HepG2 (cell line): ENCODE results near the gene FGF1. TPM values are rescaled to one million over a fixed set of nuclear protein-coding genes. Genes with fewer than 3 reads are reported as not detected.

Source experiments
- ATAC-seq: fragments of 200-7000 bp; cut with Tn5 transposase; 3 replicates; pipeline ENCODE4 v1.9.1; 2020; ENCODE audit warnings: mild to moderate bottlenecking, moderate library complexity
- BruUV-seq: library from RNA; stranded (reverse); fragments of 400-500 nt; replicated peaks from 2 replicates; lab custom pipeline; 2021; lab: Mats Ljungman, UMichigan
- CTCF ChIA-PET: fragments of 300-600 bp; formaldehyde crosslinking; extraction: SDS; loops from one replicate; lab custom pipeline; 2021; ENCODE audit warnings: low total read pairs, inconsistent platforms, low intra/inter-chr PET ratio; lab: Yijun Ruan, JAX
- POLR2A ChIA-PET: fragments of 350-600 bp; sonication (Branson Sonifier 250); formaldehyde crosslinking; loops from one replicate; lab custom pipeline; 2020; ENCODE audit warnings: antibody characterized with exemption, inconsistent platforms; lab: Yijun Ruan, JAX
- DNase-seq: peaks from one replicate; pipeline ENCODE4 v3.0.0-alpha.2; 2015; ENCODE audit warnings: low spot score
- FAIRE-seq: peaks from 3 replicates; lab custom pipeline; 2011; peaks lifted over from hg19 to GRCh38; lab: Jason Lieb, UNC
- H2AFZ ChIP-seq: one replicate; pipeline ENCODE4 v1.6.1; 2011; ENCODE audit warnings: low read length, inconsistent platforms
- H3K27ac ChIP-seq: fragments of 300-600 bp; 3 replicates; pipeline ENCODE4 v1.8.0; 2011; ENCODE audit warnings: mixed run types, mild to moderate bottlenecking, mixed read lengths, low read length, inconsistent platforms; ENCODE audit not compliant: insufficient read depth; ENCODE audit errors: extremely low read length
- H3K27me3 ChIP-seq, 2 experiments: fragments of 200-600 bp in 1 of 2; 2 replicates in 1 of 2; 3 replicates in 1 of 2; pipeline versions ENCODE4 v1.6.0 to v1.8.0; 2011; ENCODE audit warnings: low read length in 2 of 2, mild to moderate bottlenecking in 2 of 2, moderate library complexity in 2 of 2, inconsistent platforms in 1 of 2; ENCODE audit not compliant: insufficient read depth in 2 of 2, control insufficient read depth in 1 of 2
- H3K36me3 ChIP-seq, 2 experiments: fragments of 200-600 bp in 1 of 2; replicated peaks in 1 of 2; 2 replicates in 1 of 2; 3 replicates in 1 of 2; pipeline versions ENCODE4 v1.5.1 to v1.8.0; 2011; ENCODE audit warnings: low read length in 2 of 2, inconsistent platforms in 1 of 2; ENCODE audit not compliant: insufficient read depth in 2 of 2, control insufficient read depth in 1 of 2
- H3K4me1 ChIP-seq: 2 replicates; pipeline ENCODE4 v1.5.1; 2012; ENCODE audit warnings: low read length, inconsistent platforms; ENCODE audit not compliant: insufficient read depth
- H3K4me2 ChIP-seq: 2 replicates; pipeline ENCODE4 v1.6.0; 2011; ENCODE audit warnings: low read depth, low read length, inconsistent platforms
- H3K4me3 ChIP-seq, 3 experiments: fragments of 200-600 bp in 1 of 3; sonication (generic), shearing (Covaris generic) in 1 of 3; replicated peaks in 1 of 3; 2 replicates each; pipeline ENCODE4 v1.5.1; 2011 to 2016; ENCODE audit warnings: low read length in 3 of 3, inconsistent platforms in 2 of 3, low read depth in 2 of 3, mild to moderate bottlenecking in 2 of 3, control low read depth in 1 of 3, mixed read lengths in 1 of 3; ENCODE audit not compliant: insufficient read depth in 1 of 3
- H3K79me2 ChIP-seq: one replicate; pipeline ENCODE4 v1.6.1; 2011; ENCODE audit warnings: low read length, inconsistent platforms; ENCODE audit not compliant: insufficient read depth
- H3K9ac ChIP-seq: 2 replicates; pipeline ENCODE4 v1.6.0; 2011; ENCODE audit warnings: mild to moderate bottlenecking, low read depth, low read length, inconsistent platforms; ENCODE audit not compliant: insufficient read depth
- H3K9me3 ChIP-seq: 2 replicates; pipeline ENCODE4 v1.5.1; 2012; ENCODE audit warnings: mild to moderate bottlenecking, low read length
- H4K20me1 ChIP-seq: 2 replicates; pipeline ENCODE4 v1.6.0; 2011; ENCODE audit warnings: inconsistent platforms, mild to moderate bottlenecking, low read length, moderate library complexity; ENCODE audit not compliant: insufficient read depth
- ATF7 ChIP-seq, 2 experiments: fragments of 450-650 bp in 1 of 2; sonication (generic) in 1 of 2; formaldehyde crosslinking in 1 of 2; IDR thresholded peaks; 2 replicates each; pipeline versions ENCODE4 v1.4.0 to v1.6.1; 2016 to 2020; ENCODE audit warnings: antibody characterized with exemption in 1 of 2, mild to moderate bottlenecking in 1 of 2, missing genetic modification reagents in 1 of 2
- CCAR2 ChIP-seq: fragments of 200-400 bp; formaldehyde crosslinking; optimal IDR thresholded peaks from 2 replicates; pipeline ENCODE3; 2018; ENCODE audit warnings: low read depth, mild to moderate bottlenecking, low read length, moderate library complexity
- CEBPB ChIP-seq: IDR thresholded peaks from 2 replicates; pipeline ENCODE4 v1.6.1; 2011; ENCODE audit warnings: low read depth, low read length, improper control_type of control experiment, borderline replicate concordance
- CREB1 ChIP-seq, 2 experiments: fragments of 450-650 bp in 1 of 2; IDR thresholded peaks; 2 replicates each; pipeline ENCODE4 v1.6.1; 2016 to 2017; ENCODE audit warnings: control low read depth in 1 of 2, mild to moderate bottlenecking in 1 of 2, missing compliant biosample characterization in 1 of 2, missing genetic modification characterization in 1 of 2
- CREM ChIP-seq, 2 experiments: sonication (generic) in 1 of 2; formaldehyde crosslinking in 1 of 2; IDR thresholded peaks; 2 replicates each; pipeline versions ENCODE4 v1.4.0 to v1.6.1; 2016 to 2020; ENCODE audit warnings: antibody characterized with exemption in 1 of 2, mild to moderate bottlenecking in 1 of 2, missing genetic modification reagents in 1 of 2
- MIER2 ChIP-seq: IDR thresholded peaks from 2 replicates; pipeline ENCODE4 v1.6.1; 2016; ENCODE audit warnings: missing biosample characterization, missing genetic modification reagents
- MXD4 ChIP-seq: IDR thresholded peaks from 2 replicates; pipeline ENCODE4 v1.6.1; 2016; ENCODE audit warnings: mild to moderate bottlenecking, missing biosample characterization, missing genetic modification reagents
- NFE2L1 ChIP-seq: sonication (generic); formaldehyde crosslinking; IDR thresholded peaks from 2 replicates; pipeline ENCODE4 v1.4.0; 2020; ENCODE audit warnings: missing genetic modification reagents, mild to moderate bottlenecking, borderline replicate concordance
- NFYB ChIP-seq: sonication (generic); formaldehyde crosslinking; IDR thresholded peaks from 2 replicates; pipeline ENCODE4 v1.4.0; 2020; ENCODE audit warnings: missing genetic modification reagents
- PHF5A ChIP-seq: IDR thresholded peaks from one replicate; pipeline ENCODE4 v1.6.1; 2018; ENCODE audit warnings: low read depth, missing genetic modification reagents; ENCODE audit not compliant: unreplicated experiment
- POLR2G ChIP-seq: fragments of 200-400 bp; formaldehyde crosslinking; IDR thresholded peaks from 2 replicates; pipeline ENCODE4 v1.6.1; 2018; ENCODE audit warnings: mild to moderate bottlenecking, low read depth, low read length, moderate library complexity
- RCOR2 ChIP-seq: IDR thresholded peaks from 2 replicates; pipeline ENCODE4 v1.6.1; 2016; ENCODE audit warnings: missing biosample characterization, missing genetic modification reagents
- RFXANK ChIP-seq: IDR thresholded peaks from 2 replicates; pipeline ENCODE4 v1.6.1; 2016
- YEATS4 ChIP-seq: sonication (generic); formaldehyde crosslinking; IDR thresholded peaks from 2 replicates; pipeline ENCODE4 v1.4.0; 2020; ENCODE audit warnings: missing genetic modification reagents, borderline replicate concordance
- ZFP82 ChIP-seq: sonication (generic); formaldehyde crosslinking; IDR thresholded peaks from 2 replicates; pipeline ENCODE4 v1.5.1; 2020; ENCODE audit warnings: mild to moderate bottlenecking, missing genetic modification reagents, borderline replicate concordance
- ZNF20 ChIP-seq: sonication (generic); formaldehyde crosslinking; IDR thresholded peaks from 2 replicates; pipeline ENCODE4 v1.4.0; 2020; ENCODE audit warnings: mild to moderate bottlenecking, moderate library complexity, missing genetic modification reagents
- ZNF230 ChIP-seq: sonication (generic); formaldehyde crosslinking; IDR thresholded peaks from 2 replicates; pipeline ENCODE4 v1.4.0; 2020; ENCODE audit warnings: mild to moderate bottlenecking, missing genetic modification reagents
- ZNF234 ChIP-seq: sonication (generic); formaldehyde crosslinking; conservative IDR thresholded peaks from 2 replicates; pipeline ENCODE4 v1.5.1; 2020; ENCODE audit warnings: mild to moderate bottlenecking, missing genetic modification reagents
- ZNF749 ChIP-seq: sonication (generic); formaldehyde crosslinking; IDR thresholded peaks from 2 replicates; pipeline ENCODE4 v1.8.0; 2022; ENCODE audit warnings: mild to moderate bottlenecking, missing genetic modification reagents, moderate library complexity, borderline replicate concordance
- ZNF883 ChIP-seq: sonication (generic); formaldehyde crosslinking; IDR thresholded peaks from 2 replicates; pipeline ENCODE4 v1.5.1; 2020; ENCODE audit warnings: mild to moderate bottlenecking, missing genetic modification reagents; ENCODE audit errors: not compliant biosample characterization
- WGBS: methylation state at CpG from one replicate; pipeline ENCODE4 v1.1.6; 2017; ENCODE audit warnings: low lambda C conversion rate; 5-methylcytosine and 5-hydroxymethylcytosine counted together
- in situ Hi-C: cut with HindIII; loops from 2 replicates; pipeline ENCODE4 v1.10.0; 2017; ENCODE audit warnings: low pct_unique_long_range_greater_than_20kb; ENCODE audit not compliant: extremely low pct_ligation_motif_present
- intact Hi-C: fragments of 100-400 bp; cut with micrococcal nuclease; formaldehyde crosslinking; loops from one replicate; pipeline ENCODE4 v1.10.0; 2022; ENCODE audit not compliant: unreplicated experiment
- polyA plus RNA-seq, 8 experiments: library from polyadenylated mRNA; depleted of rRNA in 3 of 8; stranded (reverse) in 7 of 8; unstranded in 1 of 8; fragments of >200 nt; fragmentation: Illumina TruSeq in 4 of 8; extraction: Trizol in 4 of 8; gene quantifications; 2 replicates each; pipeline versions ENCODE4 v1.2.1 to v1.2.3, GENCODE V29; 2011 to 2016; ENCODE audit warnings: low read depth in 4 of 8, missing spikeins in 1 of 8, mixed read lengths in 1 of 8; ENCODE audit not compliant: insufficient read depth in 1 of 8
- total RNA-seq, 5 experiments: library from RNA; depleted of rRNA; stranded (reverse); fragments of >200 nt; fragmentation: Illumina TruSeq; extraction: Trizol; gene quantifications; 2 replicates each; pipeline ENCODE4 v1.2.3, GENCODE V29; 2016; ENCODE audit warnings: low read depth in 1 of 5
- TF ChIP-seq, protein P1 (sequence below): sonication (generic); formaldehyde crosslinking; IDR thresholded peaks from 2 replicates; pipeline ENCODE4 v1.5.0; 2020; ENCODE audit warnings: missing genetic modification reagents

Gene FGF1
- total and polyA plus RNA-seq, 2 of the 13 experiments (the other 11 are each of a cell fraction or from before 2014, with no cell fraction given), result not detected

DNA sequence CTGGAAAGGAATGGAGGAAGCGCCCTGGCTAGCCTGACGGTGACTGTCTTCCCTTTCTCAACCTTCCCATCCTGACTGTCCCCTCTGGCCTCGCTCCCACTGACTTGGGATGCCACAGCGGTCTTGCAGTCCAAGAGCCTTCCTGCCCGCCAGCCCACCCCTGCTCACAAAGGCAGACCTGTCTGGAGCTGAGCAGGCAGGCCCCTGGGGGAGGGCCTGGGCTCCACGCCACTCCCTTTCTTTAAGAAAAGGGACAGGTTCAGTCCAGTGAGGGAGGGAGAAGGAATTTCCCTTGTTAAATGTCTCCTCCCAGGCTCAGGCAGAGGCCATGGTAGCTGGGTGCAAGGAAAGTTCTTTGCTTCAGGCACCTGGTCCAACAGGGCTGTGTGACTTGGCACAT lies 18.1 kb downstream of the FGF1 start:
- Histone ChIP-seq H3K4me2 (no peak overlapping the region), H3K79me2 (no peaks in the 10 kb centered on the region), H3K4me1 (no peaks in the 10 kb centered on the region), H4K20me1 (no peaks in the 10 kb centered on the region), H3K36me3 (no peaks in the 10 kb centered on the region), H3K27me3 (peaks cover 3 to 29% of the 10 kb centered on the region in 2 experiments; a peak in 3 of 5 replicates), H2AFZ (no peak overlapping the region), H3K9ac (no peak overlapping the region), H3K4me3 (no peak overlapping the region), H3K9me3 (no peaks in the 10 kb centered on the region), H3K27ac (no peak overlapping the region)
- intact Hi-C loops (no loop called here), in situ Hi-C loops (no loop called here)
- BruUV-seq, result no TSS peak
- DNase-seq (no peak), FAIRE-seq (no peak), ATAC-seq (no peak)
- no peak for TF ChIP-seq POLR2G
- no peak for TF ChIP-seq MXD4 (CRISPR knock-in tag)
- no peak for TF ChIP-seq CREM (IDR thresholded peaks at IDR 0.05)
- no peak for TF ChIP-seq CREM (CRISPR knock-in tag; IDR thresholded peaks at IDR 0.05)
- no peak for TF ChIP-seq ZNF883 (CRISPR knock-in tag)
- no peak for TF ChIP-seq MIER2
- TF ChIP-seq CCAR2, result no peak
- TF ChIP-seq YEATS4, result no peak
- TF ChIP-seq RFXANK (CRISPR knock-in tag), result no peak
- no peak for TF ChIP-seq CEBPB
- TF ChIP-seq PHF5A (CRISPR knock-in tag), result no peak
- ChIA-PET POLR2A (no interaction called here), CTCF (no interaction called here)
- 100% methylated on average over 1 of the region's 6 CpGs for WGBS

- no TSS peak for BruUV-seq
- no peaks in the 10 kb centered on the region for H3K9me3 ChIP-seq
- no peaks in the 10 kb centered on the region for H3K4me1 ChIP-seq
- H3K27me3 ChIP-seq, result peaks cover 3 to 19% of the 10 kb centered on the region in 2 experiments; a peak in 3 of 5 replicates
- no peak for FAIRE-seq
- no peak overlapping the region for H2AFZ ChIP-seq
- H3K79me2 ChIP-seq, result no peaks in the 10 kb centered on the region
- H3K9ac ChIP-seq, result no peak overlapping the region
- in situ Hi-C loops (no loop called here), intact Hi-C loops (no loop called here)
- no peak for DNase-seq
- H3K4me3 ChIP-seq, result no peak overlapping the region
- H4K20me1 ChIP-seq, result no peaks in the 10 kb centered on the region
- H3K27ac ChIP-seq, result no peak overlapping the region
- H3K4me2 ChIP-seq, result no peak overlapping the region
- no peak for ATAC-seq
- ChIA-PET POLR2A (no interaction called here), CTCF (no interaction called here)
- 69% methylated on average over 6 of the region's 6 CpGs for WGBS
- no peaks in the 10 kb centered on the region for H3K36me3 ChIP-seq
- TF ChIP-seq ZFP82 (CRISPR knock-in tag) (no peak), ZNF230 (no peak), ZNF749 (no peak), RCOR2 (CRISPR knock-in tag) (no peak), ATF7 (IDR thresholded peaks at IDR 0.05) (peak; percentile 88), ATF7 (CRISPR knock-in tag; IDR thresholded peaks at IDR 0.05) (no peak), ZNF20 (no peak), ZNF234 (no peak), NFE2L1 (CRISPR knock-in tag) (no peak), NFYB (no peak), CREB1 (IDR thresholded peaks at IDR 0.05) (peak; percentile 76), CREB1 (CRISPR knock-in tag; IDR thresholded peaks at IDR 0.05) (no peak)
- TF ChIP-seq, protein P1, sequence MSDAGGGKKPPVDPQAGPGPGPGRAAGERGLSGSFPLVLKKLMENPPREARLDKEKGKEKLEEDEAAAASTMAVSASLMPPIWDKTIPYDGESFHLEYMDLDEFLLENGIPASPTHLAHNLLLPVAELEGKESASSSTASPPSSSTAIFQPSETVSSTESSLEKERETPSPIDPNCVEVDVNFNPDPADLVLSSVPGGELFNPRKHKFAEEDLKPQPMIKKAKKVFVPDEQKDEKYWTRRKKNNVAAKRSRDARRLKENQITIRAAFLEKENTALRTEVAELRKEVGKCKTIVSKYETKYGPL (CRISPR knock-in tag), result no peak
Measured at GRCh38 chr5:142664636-142665035, 21.3 kb downstream of the FGF1 start.
